Brain microvascular endothelial cell (primary cell): ENCODE results near the gene FGF3.

Experiments
- DNase-seq: peaks from one replicate; pipeline ENCODE4 v3.0.0-alpha.2; 2020
- H3K27ac ChIP-seq: fragments of 250-450 bp; sonication (Bioruptor Pico); 2 replicates; pipeline ENCODE4 v1.5.1; 2020; ENCODE audit warnings: mild to moderate bottlenecking, moderate library complexity
- H3K27me3 ChIP-seq: fragments of 250-450 bp; sonication (Bioruptor Pico); replicated peaks from 2 replicates; pipeline ENCODE4 v1.5.1; 2020; ENCODE audit warnings: mild to moderate bottlenecking
- H3K36me3 ChIP-seq: fragments of 250-450 bp; sonication (Bioruptor Pico); replicated peaks from 2 replicates; pipeline ENCODE4 v1.5.1; 2020; ENCODE audit warnings: mild to moderate bottlenecking
- H3K4me3 ChIP-seq: 2 replicates; pipeline ENCODE4 v1.5.1; 2011; ENCODE audit warnings: low read depth, mild to moderate bottlenecking, control low read depth, low read length, moderate library complexity
- CTCF ChIP-seq: IDR thresholded peaks from 2 replicates; pipeline ENCODE4 v1.5.1; 2011; ENCODE audit warnings: low read depth, mild to moderate bottlenecking, moderate library complexity, low read length, control low read depth, inconsistent platforms; ENCODE audit errors: missing control alignments
- in situ Hi-C: cut with HindIII; loops from 2 replicates; pipeline ENCODE4 v1.10.0; 2017; ENCODE audit warnings: low sequenced_read_pairs, low pct_ligation_motif_present

FGF3 gene

GRCh38 chr11:69797737-69798528 lies 21.3 kb downstream of the FGF3 start:
- H3K36me3 ChIP-seq: no peaks in the 10 kb centered on the region
- in situ Hi-C loops: no loop called here
- TF ChIP-seq CTCF: no peak
- no peak for DNase-seq
- no peaks in the 10 kb centered on the region for H3K27me3 ChIP-seq
- H3K27ac ChIP-seq: no peak overlapping the region
- no peak overlapping the region for H3K4me3 ChIP-seq

DNA sequence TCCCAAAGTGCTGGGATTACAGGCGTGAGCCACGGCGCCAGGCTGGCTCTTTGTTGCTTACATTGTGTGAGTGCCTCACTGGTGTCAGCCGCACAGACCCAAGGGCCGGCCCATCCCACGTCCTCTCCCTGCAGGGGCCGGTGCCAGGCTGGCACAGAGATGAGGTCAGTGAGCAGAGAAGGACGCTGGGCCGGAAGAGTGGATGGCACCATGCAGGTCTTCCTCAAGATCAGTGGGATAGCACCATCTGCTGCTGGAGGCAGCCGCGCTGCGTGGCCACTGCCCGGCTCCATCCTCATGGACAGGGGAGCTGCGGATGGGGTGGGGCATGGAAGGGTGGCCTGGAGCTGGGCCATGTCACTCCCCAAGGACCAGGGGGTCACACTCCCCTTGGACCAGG lies 22.1 kb downstream of the FGF3 start:
- in situ Hi-C loops: no loop called here
- no peaks in the 10 kb centered on the region for H3K27me3 ChIP-seq
- peak; percentile 28 for TF ChIP-seq CTCF
- H3K27ac ChIP-seq: no peak overlapping the region
- no peak overlapping the region for H3K4me3 ChIP-seq
- H3K36me3 ChIP-seq: no peaks in the 10 kb centered on the region
- DNase-seq: no peak

DNA sequence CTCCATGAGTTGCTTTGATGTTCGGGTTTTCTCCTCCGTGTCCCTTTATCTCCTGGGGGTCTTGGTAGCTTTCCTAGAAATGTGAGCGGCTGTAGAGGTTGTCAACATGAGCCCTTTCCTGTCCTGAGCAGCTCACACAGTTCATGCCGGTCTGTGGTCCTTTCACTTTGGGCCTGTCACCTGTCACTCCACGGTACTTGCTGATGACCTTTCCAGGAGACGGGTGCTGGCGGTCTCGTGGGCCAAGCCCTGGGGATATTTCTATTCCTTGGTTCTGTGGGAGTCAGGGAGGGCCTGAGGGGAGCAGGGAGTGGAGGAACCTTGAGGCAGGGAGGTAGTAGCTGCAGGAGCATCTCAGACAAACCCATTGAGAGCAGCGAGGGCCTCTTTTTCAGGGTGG lies 23.2 kb downstream of the FGF3 start:
- no peaks in the 10 kb centered on the region for H3K36me3 ChIP-seq
- no peak for TF ChIP-seq CTCF
- no peak overlapping the region for H3K27ac ChIP-seq
- H3K27me3 ChIP-seq: no peaks in the 10 kb centered on the region
- DNase-seq: no peak
- in situ Hi-C loops: no loop called here
- H3K4me3 ChIP-seq: no peak overlapping the region

DNA sequence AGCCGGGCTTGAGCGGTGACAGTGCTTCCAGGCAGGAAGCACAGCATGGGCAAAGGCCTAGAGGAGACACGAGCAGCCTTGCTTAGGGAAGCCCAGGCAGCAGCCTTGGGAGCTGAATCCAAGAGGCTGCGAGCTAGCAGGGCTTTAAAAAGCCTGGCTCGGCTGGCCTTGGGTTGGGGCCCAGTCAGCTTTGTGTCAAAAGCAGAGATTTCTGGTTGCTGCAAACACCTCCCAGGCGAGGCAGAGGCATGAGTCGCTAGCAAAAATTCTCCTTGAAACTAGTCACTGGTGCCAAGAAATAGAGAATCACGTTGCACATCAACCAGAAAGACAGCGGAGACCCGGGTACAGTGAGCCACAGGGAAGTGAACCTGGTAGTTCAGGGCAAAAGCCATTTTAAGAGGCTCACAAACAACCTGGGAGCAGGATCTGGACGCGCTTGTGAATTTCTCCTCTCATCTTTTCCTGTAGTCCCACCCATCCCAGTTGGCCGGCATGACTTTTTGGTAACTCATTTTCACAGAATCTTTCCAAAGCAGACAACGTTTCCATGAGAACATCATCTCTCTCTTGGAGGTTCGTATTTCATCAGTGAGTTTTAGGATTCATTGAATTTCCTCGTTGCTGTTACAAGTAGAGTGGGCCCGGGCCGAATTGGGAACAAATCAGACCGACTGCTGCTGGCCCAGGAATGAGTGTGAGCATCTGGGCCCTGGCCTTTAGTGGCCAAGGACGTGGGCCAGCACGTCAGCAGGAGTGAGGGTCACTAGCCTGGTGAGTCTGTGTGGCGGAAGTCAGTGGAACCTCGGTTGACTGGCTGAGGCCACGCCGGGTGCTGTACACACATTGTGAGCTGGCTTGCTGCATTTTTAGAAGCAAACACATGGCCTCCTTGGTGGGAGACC lies 27.7 kb downstream of the FGF3 start:
- in situ Hi-C loops: no loop called here
- no peak for TF ChIP-seq CTCF
- no peak overlapping the region for H3K4me3 ChIP-seq
- no peak overlapping the region for H3K27ac ChIP-seq
- no peaks in the 10 kb centered on the region for H3K36me3 ChIP-seq
- DNase-seq: peak; percentile 51
- H3K27me3 ChIP-seq: no peaks in the 10 kb centered on the region

GRCh38 chr11:69788956-69789355 lies 30.3 kb downstream of the FGF3 start:
- TF ChIP-seq CTCF: no peak
- Histone ChIP-seq H3K27ac (no peak overlapping the region), H3K27me3 (no peaks in the 10 kb centered on the region), H3K4me3 (no peak overlapping the region), H3K36me3 (no peaks in the 10 kb centered on the region)
- in situ Hi-C loops: no loop called here
- DNase-seq: no peak
